Stimulated activated CD4-positive, alpha-beta T cell treated with anti-CD3 and anti-CD28 coated beads, Interleukin-15, amount 100 ng/mL, for 48 hours (primary cell): Measurements from ENCODE around the gene CMAS.
"Not testable (repeated sequence)": the region's sequence is repeated elsewhere in the genome, so short reads cannot be mapped to it uniquely, and the experiment has no call there.

Source experiments
- DNase-seq, 2 donors: peaks; one replicate each; pipeline ENCODE4 v3.0.0-alpha.2; 2020; ENCODE audit warnings: low read depth in 2 of 2

Gene CMAS

DNA sequence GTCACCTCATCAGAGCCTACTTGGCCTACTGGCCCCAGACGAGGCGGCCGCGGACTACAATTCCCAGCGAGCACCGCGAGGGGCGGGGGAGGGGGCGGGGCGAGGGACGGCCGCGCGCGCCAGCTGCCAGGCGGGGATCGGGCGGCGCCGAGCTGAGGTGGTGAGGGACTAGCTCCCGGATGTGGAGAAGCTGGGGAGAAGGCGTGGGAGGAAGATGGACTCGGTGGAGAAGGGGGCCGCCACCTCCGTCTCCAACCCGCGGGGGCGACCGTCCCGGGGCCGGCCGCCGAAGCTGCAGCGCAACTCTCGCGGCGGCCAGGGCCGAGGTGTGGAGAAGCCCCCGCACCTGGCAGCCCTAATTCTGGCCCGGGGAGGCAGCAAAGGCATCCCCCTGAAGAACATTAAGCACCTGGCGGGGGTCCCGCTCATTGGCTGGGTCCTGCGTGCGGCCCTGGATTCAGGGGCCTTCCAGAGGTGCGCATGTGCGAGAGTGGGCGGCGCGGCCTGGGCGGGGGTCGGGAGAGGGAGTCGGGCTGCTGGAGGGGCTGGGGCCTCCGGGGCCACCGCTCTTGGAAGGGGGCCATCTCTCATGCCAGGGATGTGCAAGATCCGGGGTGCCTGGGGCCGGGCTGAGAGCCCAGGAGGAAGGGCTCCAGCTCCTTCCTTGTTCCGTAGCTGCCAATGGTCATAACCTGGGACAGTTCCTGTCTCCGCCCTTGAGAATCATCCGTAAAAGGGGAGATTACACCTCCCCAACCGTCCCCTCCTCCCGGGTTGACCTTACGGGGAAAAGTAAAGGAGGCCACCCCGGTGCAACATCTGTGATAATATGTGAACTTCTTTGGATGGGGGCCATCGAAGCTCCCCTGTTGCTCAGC, at the start of gene CMAS:
Gene CMAS, plus strand, starts transcription at position 129 of the 878 bp plus-strand sequence. Its CDS starts 86 bp downstream, at position 215.
- DNase-seq, result peak; percentile 66 to 78

DNA sequence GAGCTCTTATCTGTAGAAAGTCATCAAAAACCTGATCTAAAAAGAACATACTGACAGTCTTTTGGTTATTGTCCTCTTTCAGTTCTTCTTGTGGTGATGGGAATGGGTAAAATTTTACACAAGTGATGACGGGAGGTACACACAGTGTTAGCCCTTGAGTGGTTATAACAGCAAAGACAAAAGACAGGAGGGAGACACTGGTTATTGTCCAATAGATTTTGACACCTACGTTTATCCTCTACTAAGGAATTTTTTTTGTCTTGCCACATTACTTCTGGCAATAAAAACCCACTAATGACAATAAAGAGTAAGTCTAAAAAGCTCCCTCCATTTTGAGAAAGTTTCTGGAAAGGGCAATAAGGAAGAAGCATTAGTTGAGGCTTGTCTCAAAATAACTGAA, 47.7 kb upstream of the CMAS start:
- DNase-seq, result no peak

DNA sequence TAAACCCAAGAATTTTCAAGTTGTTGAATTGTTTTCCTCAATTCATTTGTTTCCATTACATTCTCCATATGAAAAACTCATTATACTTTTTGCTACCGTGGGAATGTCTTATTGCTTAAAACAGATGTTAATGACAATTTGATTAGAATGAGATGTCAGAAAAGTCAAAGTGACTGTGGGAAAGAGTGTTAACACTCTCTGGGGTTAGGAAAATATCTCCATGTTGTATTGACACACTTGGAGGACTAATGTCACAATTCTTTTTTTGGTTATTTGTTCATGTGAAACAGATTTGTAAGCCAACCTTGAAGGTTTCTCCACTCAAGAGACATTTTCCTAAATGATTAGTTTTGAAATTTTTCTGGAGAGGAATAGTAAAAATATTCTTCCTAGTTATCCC, 47.2 kb upstream of the CMAS start:
- no peak for DNase-seq

DNA sequence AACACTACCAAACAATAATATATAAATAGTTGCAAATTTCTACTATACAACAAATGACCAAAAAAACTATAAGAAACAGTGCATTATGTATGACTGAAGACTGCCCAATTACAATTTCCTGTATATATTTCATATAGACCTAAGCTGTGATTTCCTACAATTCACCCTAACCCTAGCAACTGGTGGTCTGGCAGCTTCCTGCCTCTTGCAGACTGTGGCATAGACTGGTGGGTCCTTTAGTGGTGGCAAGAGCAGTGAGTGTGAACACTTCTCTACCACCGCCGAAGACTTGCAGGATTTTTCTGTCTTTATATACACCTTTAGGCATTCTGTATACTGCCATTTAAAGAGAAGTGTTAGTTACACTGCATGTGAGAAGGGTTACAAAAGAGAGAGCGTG, 43.6 kb upstream of the CMAS start:
- no peak for DNase-seq

DNA sequence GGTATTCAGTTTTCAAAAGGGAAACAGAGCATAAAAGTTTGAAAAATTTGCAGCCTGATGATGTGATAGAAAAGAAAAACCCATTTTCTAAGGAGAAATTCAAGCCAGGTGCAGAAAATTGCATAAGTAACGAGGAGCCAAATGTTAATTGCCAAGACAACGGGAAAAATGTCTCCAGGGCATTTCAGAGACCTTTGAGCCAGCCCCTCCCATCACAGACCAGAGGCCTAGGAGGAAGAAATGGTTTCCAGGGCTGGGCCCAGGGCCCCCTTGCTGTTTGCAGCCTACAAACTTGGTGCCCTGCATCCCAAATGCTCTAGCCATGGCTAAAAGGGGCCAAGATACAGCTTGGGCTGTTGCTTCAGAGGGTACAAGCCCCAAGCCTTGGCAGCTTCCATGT, 38.2 kb upstream of the CMAS start:
- DNase-seq, result not testable (repeated sequence)

DNA sequence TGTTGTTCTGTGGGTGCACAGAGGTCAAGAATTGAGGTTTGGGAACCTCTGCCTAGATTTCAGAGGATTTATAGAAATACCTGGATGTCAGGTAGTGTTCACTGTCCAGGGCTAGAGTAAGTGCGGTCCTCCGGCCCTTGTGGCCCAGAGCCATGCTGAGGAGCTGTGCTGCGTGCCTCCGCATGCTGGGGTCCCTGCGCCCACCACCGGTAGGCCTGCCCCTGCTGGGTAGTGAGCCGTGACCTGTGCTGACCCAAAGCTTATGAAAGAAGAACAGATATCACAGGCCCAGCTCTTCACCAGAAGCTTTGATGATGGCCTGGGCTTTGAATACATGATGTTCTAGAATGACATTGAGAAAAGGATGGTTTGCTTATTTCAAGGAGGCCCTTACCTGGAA, 37.8 kb upstream of the CMAS start:
- DNase-seq, result no peak

DNA sequence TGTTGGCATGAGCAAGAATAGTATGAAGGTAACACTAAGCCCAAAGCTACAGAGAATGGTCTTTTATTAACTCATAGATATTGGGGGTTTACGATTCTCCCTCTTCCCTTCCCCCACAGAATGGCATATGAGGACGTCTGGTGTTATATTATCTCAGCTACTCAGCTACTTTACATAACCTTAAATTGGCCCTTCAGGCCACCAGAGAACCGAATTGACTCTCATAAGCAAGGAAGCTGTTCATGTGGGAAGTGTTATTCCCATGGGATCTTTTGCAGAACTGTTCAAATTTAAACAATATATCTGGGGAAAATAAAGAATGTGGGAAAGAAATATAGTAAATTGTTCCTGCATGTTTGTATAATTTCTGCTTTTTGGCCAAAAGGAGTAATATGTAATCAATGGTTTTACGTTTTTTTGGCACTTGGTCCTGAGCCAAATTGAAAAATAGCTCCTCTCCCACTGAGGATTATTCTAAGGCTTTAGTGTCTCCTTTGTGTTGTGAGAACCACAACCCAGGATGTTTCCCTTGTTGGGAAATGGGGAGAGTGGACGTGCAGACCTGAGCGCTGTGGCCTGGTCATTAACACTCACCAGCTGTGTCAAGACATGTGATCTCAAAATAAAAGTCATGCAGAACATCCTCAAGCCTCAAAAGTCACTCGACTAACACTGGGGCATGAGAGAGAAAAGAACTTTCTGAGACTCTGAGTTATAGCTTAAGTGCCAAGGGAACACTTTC, 31.8 kb upstream of the CMAS start:
- no peak for DNase-seq

DNA sequence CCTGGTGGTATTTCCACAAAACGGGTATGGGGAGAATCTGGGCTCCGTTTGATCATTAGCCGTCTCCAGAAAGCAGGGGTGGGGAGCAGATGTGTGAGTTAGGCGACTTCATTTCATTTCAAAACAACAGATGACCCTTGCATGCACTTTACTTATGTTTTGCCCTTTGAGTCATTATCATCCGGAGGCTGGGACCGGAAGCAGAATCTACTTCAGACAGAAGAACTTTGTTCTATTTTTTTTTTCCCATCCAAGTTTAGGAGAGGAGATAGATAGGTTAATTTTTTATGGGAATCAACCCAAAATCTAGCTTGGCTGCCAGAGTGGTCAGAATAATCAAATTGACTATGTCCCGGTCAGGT, 31.3 kb upstream of the CMAS start:
- no peak for DNase-seq

DNA sequence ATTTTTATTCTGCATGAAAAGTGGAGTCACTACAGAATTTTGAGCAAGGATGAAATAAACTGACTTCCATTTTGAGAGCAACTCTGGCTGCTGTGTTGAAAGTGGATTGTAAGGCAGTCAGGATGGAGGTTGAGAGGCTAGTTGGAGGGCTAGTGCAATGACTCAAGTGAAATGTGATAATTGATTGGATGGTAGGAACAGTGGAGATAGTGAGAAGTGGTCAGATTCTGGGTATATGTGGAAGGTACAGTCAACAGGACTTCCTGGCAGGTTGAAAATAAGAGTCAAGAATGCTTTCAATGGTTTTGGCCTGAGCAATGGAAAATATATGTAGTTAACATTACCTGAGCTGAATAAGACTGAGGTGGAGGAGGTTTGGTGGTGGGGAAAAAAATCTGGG, 29.0 kb upstream of the CMAS start:
- no peak for DNase-seq

DNA sequence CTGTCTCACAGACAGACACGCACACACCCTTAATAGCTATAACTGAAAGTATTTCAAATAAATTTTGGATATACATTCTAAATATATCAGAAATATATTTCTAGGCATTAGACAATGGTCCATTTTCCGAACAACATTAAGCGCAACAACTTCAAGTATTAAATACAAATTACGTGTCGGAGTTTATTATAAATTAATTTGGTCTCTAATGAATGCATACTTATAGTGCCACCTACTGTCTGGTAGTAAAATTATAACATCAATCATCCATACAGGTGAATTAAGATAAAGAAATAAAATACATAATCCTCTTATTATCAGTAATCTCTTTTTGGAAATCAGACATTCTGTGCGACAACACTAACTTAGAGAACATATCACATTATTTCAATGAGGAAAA, 27.2 kb upstream of the CMAS start:
- no peak for DNase-seq

DNA sequence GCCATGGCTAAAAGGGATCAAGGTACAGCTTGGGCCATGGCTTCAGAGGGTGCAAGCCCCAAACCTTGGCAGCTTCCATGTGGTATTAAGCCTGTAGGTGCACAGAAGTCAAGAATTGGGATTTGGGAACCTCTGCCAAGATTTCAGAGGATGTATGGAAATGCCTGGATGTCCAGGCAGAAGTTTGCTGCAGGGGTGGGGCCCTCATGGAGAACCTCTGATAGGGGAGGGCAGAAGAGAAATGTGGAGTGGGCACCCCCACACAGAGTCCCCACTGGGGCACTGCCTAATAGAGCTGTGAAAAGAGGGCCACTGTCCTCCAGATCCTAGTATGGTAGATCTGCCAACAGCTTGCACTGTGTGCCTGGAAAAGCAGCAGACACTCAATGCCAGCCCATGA, 22.5 kb upstream of the CMAS start:
- DNase-seq, result not testable (repeated sequence)

DNA sequence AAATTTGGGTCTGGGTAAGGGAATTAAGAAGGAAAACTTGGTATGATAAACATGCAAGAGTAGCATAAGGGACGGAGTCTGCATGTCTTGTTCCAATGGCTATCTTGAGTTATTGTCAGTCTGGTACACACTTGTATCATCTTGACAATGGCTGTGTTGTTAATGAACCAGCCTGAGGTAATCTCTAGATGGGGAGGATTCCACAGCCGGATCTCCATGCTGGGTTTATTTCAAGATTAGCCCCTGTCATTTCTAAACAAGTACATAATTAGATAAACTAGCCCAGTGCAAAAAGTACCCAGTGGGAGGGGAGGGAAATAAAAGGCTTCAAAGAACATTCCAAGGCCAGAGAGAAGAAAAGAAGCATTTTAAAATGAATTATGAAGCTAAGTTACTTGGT, 16.5 kb upstream of the CMAS start:
- DNase-seq, result no peak

DNA sequence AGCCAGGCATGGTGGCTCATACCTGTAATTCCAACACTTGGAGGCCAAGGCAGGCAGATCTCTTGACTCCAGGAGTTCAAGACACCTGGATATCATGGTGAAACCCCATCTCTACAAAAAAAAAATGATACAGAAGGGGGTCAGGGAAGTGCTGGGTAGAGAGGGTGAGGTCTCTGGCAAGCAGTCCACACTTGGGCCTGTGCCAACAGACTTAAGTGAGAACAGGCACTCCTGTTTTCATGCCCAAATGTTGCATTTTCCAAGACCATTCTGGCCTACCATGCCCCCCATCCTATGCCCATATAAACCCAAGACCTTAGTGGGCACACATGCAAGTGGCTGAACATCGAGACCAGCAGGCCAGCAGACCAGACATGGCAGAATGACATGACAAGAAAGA, 16.0 kb upstream of the CMAS start:
- DNase-seq, result no peak

DNA sequence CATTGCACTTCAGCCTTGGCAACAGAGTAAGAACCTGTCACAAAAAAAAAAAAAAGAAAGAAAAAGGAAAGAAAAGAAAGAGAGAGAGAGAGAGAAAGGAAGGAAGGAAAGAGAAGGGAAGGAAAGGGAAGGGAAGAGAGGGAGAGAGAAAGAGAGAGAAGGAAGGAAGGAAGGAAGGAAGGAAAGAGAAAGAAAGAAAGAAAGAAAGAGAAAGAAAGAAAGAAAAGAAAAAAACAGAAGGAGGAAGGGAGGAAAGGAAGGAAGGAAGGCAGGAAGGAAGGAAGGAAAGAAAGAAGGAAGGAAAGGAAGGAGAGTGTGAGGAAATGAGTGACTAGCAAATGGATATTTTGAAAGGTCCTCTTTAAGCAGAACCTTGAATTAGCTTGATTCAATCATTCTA, 13.3 kb upstream of the CMAS start:
- DNase-seq, result no peak

DNA sequence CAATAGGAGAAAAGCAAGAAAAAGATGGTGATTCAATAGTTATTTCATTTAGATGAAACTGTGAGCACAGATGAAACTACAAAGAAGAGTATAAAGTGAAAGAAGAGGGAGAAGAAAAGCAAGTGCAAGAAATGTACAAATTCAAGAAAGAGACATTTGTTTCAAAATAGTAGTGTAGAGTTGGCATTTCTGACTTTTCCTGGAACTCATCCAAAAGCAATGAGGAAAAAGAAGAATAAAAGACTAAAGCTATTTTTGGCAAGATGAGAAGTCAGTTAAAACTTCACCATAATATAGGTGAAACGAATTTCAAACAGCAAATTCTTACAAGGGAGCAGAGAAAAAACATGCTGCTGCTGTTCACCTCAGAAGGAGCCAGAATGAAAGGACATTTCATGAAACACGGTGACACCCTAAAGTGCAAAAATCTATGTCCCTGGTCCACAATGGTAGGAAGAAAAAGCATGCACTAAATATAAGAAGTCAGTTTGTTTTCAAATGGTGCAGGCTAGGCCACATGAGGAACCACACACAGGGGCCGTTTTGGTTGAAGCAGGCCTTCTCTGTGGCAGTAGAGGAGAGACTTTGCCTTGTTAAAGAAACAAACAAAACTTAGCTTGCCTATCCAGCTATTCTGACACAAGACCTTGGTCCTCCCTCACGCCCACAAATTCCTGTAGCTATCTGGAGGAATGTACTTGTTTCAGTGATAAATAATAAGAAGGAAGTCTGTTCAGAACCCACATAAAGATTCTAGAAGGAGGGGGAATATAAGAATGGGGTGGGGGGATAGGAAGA, 11.1 kb upstream of the CMAS start:
- DNase-seq, result no peak

DNA sequence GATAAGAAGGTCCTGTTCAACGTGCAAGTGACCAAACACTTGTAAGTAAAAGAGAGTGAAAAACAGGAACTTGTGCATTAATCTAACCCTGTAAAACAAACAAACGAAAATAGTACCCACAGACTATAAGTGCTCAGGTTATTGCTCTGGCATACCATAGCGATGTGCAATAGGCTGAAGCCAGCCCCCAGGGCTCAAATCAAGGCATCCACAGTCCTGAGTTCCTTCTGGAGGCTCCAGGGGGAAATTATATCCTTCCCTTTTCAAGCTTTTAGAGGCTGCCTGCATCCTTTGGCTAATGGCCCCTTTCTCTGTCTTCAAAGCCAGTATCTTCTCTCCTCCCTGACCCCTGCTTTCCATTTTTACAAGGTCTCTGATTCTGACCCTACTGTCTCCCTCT, 8.1 kb upstream of the CMAS start:
- no peak for DNase-seq

DNA sequence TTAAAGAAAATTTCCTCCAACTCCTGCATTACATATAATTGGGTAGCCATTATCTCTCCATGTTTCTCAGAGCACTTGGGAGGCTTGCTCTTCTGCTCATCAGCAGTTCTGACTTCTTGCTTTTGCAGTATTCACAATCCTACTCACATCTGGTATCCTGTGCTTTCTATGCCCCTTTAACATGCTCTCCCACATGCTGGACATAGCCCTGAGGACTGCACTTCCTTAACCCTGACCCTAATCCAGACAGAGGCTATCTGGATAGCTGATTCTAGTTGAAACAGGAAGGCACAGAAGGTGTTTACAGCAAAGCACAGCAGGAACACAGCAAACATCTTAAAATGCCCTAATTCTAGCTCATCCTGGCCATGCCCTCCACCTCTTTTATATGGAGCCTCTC, 7.3 kb upstream of the CMAS start:
- DNase-seq, result no peak

DNA sequence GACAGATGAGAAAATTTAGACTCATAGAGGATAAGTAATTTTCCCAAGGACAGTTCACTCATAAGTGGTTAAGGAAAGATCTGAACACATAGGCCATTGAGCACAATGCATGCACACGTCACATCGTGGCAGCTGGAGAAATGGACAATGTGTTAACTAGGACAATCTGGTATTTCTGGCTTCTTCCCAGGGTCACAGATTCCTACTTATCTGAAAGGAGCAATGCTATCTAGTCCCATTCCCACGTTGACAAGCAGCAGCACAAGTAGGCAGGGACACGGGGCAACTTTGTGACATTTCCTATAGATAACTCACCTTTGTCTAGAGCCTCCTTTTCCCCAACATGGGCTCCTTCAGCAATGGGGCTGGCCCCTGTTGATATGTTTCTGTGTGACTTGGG, 6.7 kb upstream of the CMAS start:
- no peak for DNase-seq

DNA sequence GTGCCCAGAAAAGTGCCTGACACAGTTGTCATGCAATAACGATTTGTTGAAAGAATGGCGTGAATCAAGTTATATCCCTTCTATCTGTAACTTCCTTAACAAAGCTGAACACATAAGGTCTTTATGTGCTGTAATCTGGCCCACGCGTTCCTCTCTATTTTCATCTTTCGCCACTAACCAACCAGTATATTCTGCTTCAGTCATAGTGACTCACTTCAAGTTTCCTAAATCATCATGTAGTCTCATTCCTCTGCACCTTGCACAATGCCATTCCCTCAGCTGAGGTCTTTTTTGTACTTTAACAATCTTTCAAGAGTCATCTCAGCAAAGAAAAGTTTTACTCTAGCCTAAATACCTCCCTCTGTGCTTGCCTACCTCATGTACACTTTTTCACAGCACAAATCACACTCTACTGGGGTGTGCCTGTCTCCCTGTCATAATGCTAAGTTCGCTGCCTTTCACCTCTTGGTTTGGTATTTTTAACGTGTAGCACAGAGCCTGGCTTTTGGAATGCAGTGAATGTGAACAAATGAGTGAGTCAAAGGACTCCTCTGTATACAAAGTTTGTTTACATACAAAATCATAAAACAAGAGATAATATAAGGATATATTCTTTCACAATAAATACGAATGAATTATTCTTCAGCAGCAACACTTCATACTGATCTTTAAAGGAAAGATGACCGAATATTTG, 2.9 kb upstream of the CMAS start:
- DNase-seq, result no peak

DNA sequence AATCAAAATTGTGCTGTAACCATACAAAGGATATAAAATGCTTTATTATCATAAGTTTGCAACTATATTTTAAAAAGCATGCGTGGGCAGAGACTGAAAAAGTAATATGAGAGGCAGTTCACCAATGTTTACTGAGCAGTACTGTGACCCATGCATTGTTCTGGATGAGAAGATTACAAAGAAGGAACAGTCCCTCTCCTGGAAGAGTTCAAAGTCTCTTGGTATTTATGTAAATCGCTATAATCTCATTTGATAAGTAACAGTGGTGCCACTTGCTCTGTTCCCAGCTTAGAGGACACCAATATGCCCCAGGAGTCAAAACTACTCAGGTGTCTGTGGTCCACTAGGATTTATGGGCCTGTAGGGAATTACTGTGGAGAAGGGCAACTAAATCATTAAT, 2.1 kb upstream of the CMAS start:
- DNase-seq, result no peak

DNA sequence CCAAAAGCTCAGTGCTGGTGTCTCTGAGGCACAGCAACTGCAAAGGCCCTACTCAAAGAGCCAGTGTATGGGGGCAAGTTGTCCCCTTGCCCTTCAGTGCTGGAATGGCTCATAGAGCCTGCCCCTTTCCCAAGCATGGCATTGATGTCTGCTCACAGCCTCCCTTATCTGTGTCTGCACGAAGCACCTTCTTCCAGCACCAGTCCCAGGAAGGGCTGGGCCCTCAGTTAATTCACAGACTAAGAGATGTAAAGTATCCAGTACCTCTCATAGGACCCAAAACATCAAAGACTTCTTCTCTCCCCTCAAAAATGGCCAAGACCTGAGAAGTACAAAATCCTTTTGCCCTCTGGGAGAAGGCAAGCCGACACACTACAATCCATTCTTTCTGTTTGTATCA, 1.6 kb upstream of the CMAS start:
- no peak for DNase-seq

DNA sequence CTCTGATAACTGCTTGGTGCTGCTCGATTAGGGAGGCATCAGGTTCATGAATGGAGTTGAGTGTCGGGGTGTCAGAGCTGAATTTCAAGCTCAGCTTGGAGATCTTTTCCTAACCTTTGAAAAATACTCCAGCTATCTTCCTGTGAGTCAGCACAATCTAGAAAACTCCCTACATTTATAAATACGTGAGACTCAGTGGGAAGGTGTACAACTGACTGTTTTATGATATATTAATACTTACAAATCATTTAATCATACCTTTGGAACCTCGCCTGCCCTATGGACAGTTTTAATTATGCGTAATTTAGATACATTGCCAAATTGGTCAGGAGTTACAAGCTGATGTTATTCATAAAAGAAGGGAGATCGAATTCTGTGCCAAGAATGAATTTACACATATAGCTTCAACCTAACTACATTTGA, 961 bp downstream of the CMAS start:
- no peak for DNase-seq
